Upper lobe of left lung (tissue), 6 donors: ENCODE measurements around the gene UGT1A1. TPM values are rescaled to one million over a fixed set of nuclear protein-coding genes. Genes with fewer than 3 reads are reported as not detected.

Experiments
- ATAC-seq, 2 donors: fragments of 200-7000 bp; cut with Tn5 transposase; one replicate each; pipeline ENCODE4 v1.9.1; 2022; ENCODE audit warnings: mild to moderate bottlenecking in 2 of 2, moderate library complexity in 2 of 2; ENCODE audit not compliant: low FRiP score in 2 of 2
- DNase-seq, 2 donors: peaks; one replicate each; pipeline ENCODE4 v3.0.0-alpha.2; 2019 to 2020
- H3K27ac ChIP-seq, 4 donors: fragments of 200-600 bp; sonication (generic); one replicate each; pipeline ENCODE4 v1.5.1; 2016 to 2019
- H3K27me3 ChIP-seq, 4 donors: fragments of 200-600 bp; sonication (generic); one replicate each; pipeline ENCODE4 v1.5.1; 2017 to 2019
- H3K36me3 ChIP-seq, 4 donors: fragments of 200-600 bp; sonication (generic); one replicate each; pipeline ENCODE4 v1.5.1; 2016 to 2019
- H3K4me1 ChIP-seq, 4 donors: fragments of 200-600 bp; sonication (generic); one replicate each; pipeline ENCODE4 v1.5.1; 2018 to 2019
- H3K4me3 ChIP-seq, 4 donors: fragments of 200-600 bp; sonication (generic); one replicate each; pipeline ENCODE4 v1.5.1; 2017 to 2019; ENCODE audit warnings: mild to moderate bottlenecking in 2 of 4, moderate library complexity in 1 of 4
- H3K9me3 ChIP-seq, 4 donors: fragments of 200-600 bp; sonication (generic); one replicate each; pipeline ENCODE4 v1.5.1; 2018 to 2019
- CTCF ChIP-seq, 6 experiments: fragments of 450-650 bp in 4 of 6; fragments of 200-600 bp in 2 of 6; sonication (generic) in 2 of 6; IDR thresholded peaks; one replicate each; pipeline ENCODE4 v1.5.1; 2016 to 2019; ENCODE audit warnings: antibody characterized with exemption in 6 of 6
- EP300 ChIP-seq, 4 donors: sonication (generic); formaldehyde crosslinking; IDR thresholded peaks; one replicate each; pipeline ENCODE4 v1.5.1; 2017; ENCODE audit warnings: antibody characterized with exemption in 4 of 4, control low read depth in 2 of 4
- POLR2A ChIP-seq, 4 donors: fragments of 450-650 bp; IDR thresholded peaks; one replicate each; pipeline ENCODE4 v1.5.1; 2016 to 2017; ENCODE audit warnings: antibody characterized with exemption in 4 of 4, mild to moderate bottlenecking in 2 of 4
- POLR2AphosphoS5 ChIP-seq, 2 donors: sonication (generic); formaldehyde crosslinking; IDR thresholded peaks; one replicate each; pipeline ENCODE4 v1.5.1; 2017; ENCODE audit warnings: antibody characterized with exemption in 2 of 2
- WGBS, 2 donors: methylation state at CpG; one replicate each; pipeline ENCODE4 v1.1.5; 2017 to 2018; 5-methylcytosine and 5-hydroxymethylcytosine counted together
- total RNA-seq, 6 donors: library from RNA; depleted of rRNA in 4 of 6; stranded (reverse); fragments of >200 nt in 4 of 6; gene quantifications; one replicate each; pipeline versions ENCODE4 v1.1.0 to v1.2.1, GENCODE V29; 2016 to 2021
- donor health status: DM: no; HTN: no; CAD: no; lungs with moderate emphysema.
- donor health status: DM: no; HTN: yes; CAD: no; lungs with severe emphysema.

Gene UGT1A1
- total RNA-seq, 6 donors from 2014 or later, result 0.15 to 1.4 (median 1.0) TPM; not detected in 3

DNA sequence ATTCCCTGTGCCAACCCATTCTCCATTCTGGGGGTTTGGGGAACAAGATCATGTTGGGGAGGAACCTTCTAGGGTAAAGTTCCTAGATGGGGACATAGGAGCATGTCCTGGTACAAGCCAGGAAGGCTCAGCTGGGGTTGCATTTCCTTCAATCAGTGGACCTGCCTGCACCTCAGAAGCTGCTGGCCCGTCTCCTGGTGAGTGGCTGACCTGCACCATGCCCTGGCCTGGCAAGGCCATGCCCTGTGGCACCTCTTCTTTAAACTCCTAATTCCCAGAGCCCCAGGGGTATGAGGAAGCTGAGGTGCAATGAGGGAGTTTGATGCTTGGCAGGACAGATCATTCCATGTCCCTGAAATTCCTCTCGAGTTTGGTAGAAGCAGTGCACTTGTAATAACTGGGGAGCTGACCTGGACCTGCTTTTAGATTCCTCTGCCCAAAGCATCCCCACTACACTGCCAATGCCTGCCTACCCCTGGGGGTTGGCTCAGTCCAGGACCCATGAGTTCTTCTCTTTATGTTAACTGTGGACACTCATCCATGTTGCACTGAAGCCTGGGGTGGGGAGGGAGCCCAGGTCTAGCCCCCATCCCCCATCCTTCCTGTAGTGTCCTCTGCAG, 43.3 kb downstream of the UGT1A1 start:
- H3K27me3 ChIP-seq, result no peaks in the 10 kb centered on the region
- no peaks in the 10 kb centered on the region for H3K4me1 ChIP-seq
- H3K4me3 ChIP-seq, result no peak overlapping the region
- ATAC-seq (no peak), DNase-seq (no peak)
- no peaks in the 10 kb centered on the region for H3K9me3 ChIP-seq
- no peak overlapping the region for H3K27ac ChIP-seq
- no peak for TF ChIP-seq POLR2AphosphoS5 (IDR thresholded peaks at IDR 0.05)
- no peak for TF ChIP-seq POLR2A (IDR thresholded peaks at IDR 0.05)
- no peak for TF ChIP-seq EP300 (IDR thresholded peaks at IDR 0.05)
- no peak for TF ChIP-seq CTCF (IDR thresholded peaks at IDR 0.05)
- no peaks in the 10 kb centered on the region for H3K36me3 ChIP-seq
- WGBS, 2 donors, result 58 to 80% methylated on average over 1 to 2 of the region's 2 CpGs

DNA sequence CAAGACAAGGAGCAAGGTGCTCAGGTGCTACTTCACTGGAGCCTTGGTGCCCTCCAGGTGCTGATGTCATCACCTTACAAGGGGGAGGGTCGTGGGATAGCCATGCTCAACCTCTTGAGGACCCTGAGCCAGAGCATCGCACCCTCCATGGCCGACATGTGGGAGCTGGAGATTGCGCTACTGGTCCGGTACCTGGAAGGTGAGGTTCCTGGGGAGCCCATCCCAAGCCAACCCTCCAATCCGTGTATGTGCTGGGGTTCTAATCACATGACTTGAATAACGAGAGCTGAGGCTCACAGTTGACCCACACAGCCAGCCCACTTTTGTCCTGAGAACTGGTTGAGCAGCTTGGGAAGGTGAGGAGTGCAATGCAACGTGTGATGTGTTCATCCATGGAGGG, 43.9 kb downstream of the UGT1A1 start:
- TF ChIP-seq EP300 (IDR thresholded peaks at IDR 0.05), result no peak
- no peak for TF ChIP-seq CTCF (IDR thresholded peaks at IDR 0.05)
- TF ChIP-seq POLR2A (IDR thresholded peaks at IDR 0.05), result no peak
- TF ChIP-seq POLR2AphosphoS5 (IDR thresholded peaks at IDR 0.05), result no peak
- Histone ChIP-seq H3K36me3 (no peaks in the 10 kb centered on the region), H3K27me3 (no peaks in the 10 kb centered on the region), H3K9me3 (no peaks in the 10 kb centered on the region), H3K27ac (no peak overlapping the region), H3K4me3 (no peak overlapping the region), H3K4me1 (no peaks in the 10 kb centered on the region)
- no peak for ATAC-seq
- DNase-seq, result peak in 1 of 2 donors; percentile 15
- 67 to 80% methylated on average over 1 to 8 of the region's 8 CpGs for WGBS, 2 donors

GRCh38 chr2:233807215-233807865, 47.3 kb downstream of the UGT1A1 start:
- DNase-seq (peak in 1 of 2 donors; percentile 14), ATAC-seq (no peak)
- WGBS, 2 donors, result 67 to 69% methylated on average over 11 of the region's 12 CpGs
- no peaks in the 10 kb centered on the region for H3K4me1 ChIP-seq
- H3K4me3 ChIP-seq, result no peak overlapping the region
- no peaks in the 10 kb centered on the region for H3K27me3 ChIP-seq
- H3K27ac ChIP-seq, result no peak overlapping the region
- H3K36me3 ChIP-seq, result no peaks in the 10 kb centered on the region
- TF ChIP-seq POLR2A (IDR thresholded peaks at IDR 0.05), result no peak
- no peak for TF ChIP-seq POLR2AphosphoS5 (IDR thresholded peaks at IDR 0.05)
- no peak for TF ChIP-seq CTCF (IDR thresholded peaks at IDR 0.05)
- TF ChIP-seq EP300 (IDR thresholded peaks at IDR 0.05), result no peak
- no peaks in the 10 kb centered on the region for H3K9me3 ChIP-seq

- 70 to 84% methylated on average over 5 to 8 of the region's 10 CpGs for WGBS, 2 donors
- TF ChIP-seq CTCF (IDR thresholded peaks at IDR 0.05), result no peak
- Histone ChIP-seq H3K27ac (no peak overlapping the region), H3K27me3 (no peaks in the 10 kb centered on the region), H3K9me3 (no peaks in the 10 kb centered on the region), H3K4me1 (no peaks in the 10 kb centered on the region), H3K36me3 (no peaks in the 10 kb centered on the region), H3K4me3 (no peak overlapping the region)
- no peak for ATAC-seq
- DNase-seq, result peak in 1 of 2 donors; percentile 6
These were observed 48.2 kb downstream of the UGT1A1 start for GRCh38 chr2:233807966-233808935.
